RWPE1 (cell line): ENCODE data around the gene SLC7A6OS.

Experiments
- CTCF ChIA-PET: fragments of 350-600 bp; sonication (Branson Sonifier 250); formaldehyde crosslinking; extraction: SDS; loops from one replicate; lab custom pipeline; 2021; lab: Yijun Ruan, JAX
- POLR2A ChIA-PET: fragments of 400-600 bp; formaldehyde crosslinking; extraction: SDS; loops from one replicate; lab custom pipeline; 2020; ENCODE audit warnings: antibody characterized with exemption; ENCODE audit not compliant: low non-redundant PET; lab: Yijun Ruan, JAX
- DNase-seq: peaks from one replicate; pipeline ENCODE4 v3.0.0; 2012; ENCODE audit warnings: low spot score
- H3K27ac ChIP-seq: fragments of 450-650 bp; 2 replicates; pipeline ENCODE4 v1.5.1; 2017
- TF ChIP-seq, protein P1 (sequence below): fragments of 450-650 bp; conservative IDR thresholded peaks from 2 replicates; pipeline ENCODE4 v1.5.1; 2017; ENCODE audit warnings: low read depth, mild to moderate bottlenecking

Gene SLC7A6OS

GRCh38 chr16:68283801-68284598 is 26.7 kb downstream of the SLC7A6OS start:
- TF ChIP-seq, protein P1, sequence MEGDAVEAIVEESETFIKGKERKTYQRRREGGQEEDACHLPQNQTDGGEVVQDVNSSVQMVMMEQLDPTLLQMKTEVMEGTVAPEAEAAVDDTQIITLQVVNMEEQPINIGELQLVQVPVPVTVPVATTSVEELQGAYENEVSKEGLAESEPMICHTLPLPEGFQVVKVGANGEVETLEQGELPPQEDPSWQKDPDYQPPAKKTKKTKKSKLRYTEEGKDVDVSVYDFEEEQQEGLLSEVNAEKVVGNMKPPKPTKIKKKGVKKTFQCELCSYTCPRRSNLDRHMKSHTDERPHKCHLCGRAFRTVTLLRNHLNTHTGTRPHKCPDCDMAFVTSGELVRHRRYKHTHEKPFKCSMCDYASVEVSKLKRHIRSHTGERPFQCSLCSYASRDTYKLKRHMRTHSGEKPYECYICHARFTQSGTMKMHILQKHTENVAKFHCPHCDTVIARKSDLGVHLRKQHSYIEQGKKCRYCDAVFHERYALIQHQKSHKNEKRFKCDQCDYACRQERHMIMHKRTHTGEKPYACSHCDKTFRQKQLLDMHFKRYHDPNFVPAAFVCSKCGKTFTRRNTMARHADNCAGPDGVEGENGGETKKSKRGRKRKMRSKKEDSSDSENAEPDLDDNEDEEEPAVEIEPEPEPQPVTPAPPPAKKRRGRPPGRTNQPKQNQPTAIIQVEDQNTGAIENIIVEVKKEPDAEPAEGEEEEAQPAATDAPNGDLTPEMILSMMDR = no peak
- ChIA-PET CTCF (interaction anchor here (0.6 to 0.7 kb wide), 2 partner anchors 20 to 40 kb away, joined by 4 to 5 read pairs; partner anchors contain the start of gene SLC7A6), POLR2A (no interaction called here)
- no peak for DNase-seq
- no peak overlapping the region for H3K27ac ChIP-seq

GRCh38 chr16:68283346-68283745 is 27.4 kb downstream of the SLC7A6OS start:
- H3K27ac ChIP-seq = no peak overlapping the region
- TF ChIP-seq, protein P1 = no peak
- ChIA-PET CTCF (interaction anchor here (0.7 kb wide), 1 partner anchor 19 kb away, joined by 4 read pairs; the partner anchor contains the start of gene SLC7A6), POLR2A (no interaction called here)
- no peak for DNase-seq

DNA sequence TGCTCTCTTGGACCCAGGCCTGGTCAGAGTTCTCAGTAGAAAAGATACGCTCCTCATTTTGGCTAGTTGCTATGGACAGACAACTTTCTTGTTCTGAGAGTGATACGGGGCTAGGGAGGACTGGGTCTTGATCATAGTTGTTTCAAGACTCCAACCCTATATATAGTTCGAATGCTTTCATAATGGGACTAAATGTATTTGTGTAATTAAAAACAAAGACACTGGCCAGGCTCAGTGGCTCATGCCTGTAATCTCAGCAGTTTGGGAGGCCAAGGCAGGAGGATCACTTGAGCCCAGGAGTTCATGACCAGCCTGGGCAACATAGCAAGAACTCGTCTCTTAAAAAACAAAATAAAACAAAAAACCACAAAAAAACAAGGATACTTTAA is 28.7 kb downstream of the SLC7A6OS start:
- CTCF ChIA-PET = no interaction called here
- TF ChIP-seq, protein P1 = no peak
- no peak overlapping the region; the same call in 1 of the 2 replicates for H3K27ac ChIP-seq
- POLR2A ChIA-PET = no interaction called here
- no peak for DNase-seq

GRCh38 chr16:68281368-68282063 is 29.2 kb downstream of the SLC7A6OS start:
- H3K27ac ChIP-seq = no peak overlapping the region; the same call in 1 of the 2 replicates
- ChIA-PET POLR2A (no interaction called here), CTCF (interaction anchor here (0.6 kb wide), 1 partner anchor 509 kb away, joined by 3 read pairs; no protein-coding TSS in a partner anchor)
- TF ChIP-seq, protein P1 = no peak
- no peak for DNase-seq

- CTCF ChIA-PET = interaction anchor here (0.6 kb wide), 1 partner anchor 427 kb away, joined by 3 read pairs; no protein-coding TSS in a partner anchor
- no peak overlapping the region for H3K27ac ChIP-seq
- DNase-seq = no peak
- TF ChIP-seq, protein P1 = no peak
- POLR2A ChIA-PET = interaction anchor here (1.1 kb wide), 1 partner anchor 31 kb away, joined by 4 read pairs; the partner anchor contains the start of genes PRMT7 and SLC7A6OS
Measured at GRCh38 chr16:68279726-68280558, 30.8 kb downstream of the SLC7A6OS start.

DNA sequence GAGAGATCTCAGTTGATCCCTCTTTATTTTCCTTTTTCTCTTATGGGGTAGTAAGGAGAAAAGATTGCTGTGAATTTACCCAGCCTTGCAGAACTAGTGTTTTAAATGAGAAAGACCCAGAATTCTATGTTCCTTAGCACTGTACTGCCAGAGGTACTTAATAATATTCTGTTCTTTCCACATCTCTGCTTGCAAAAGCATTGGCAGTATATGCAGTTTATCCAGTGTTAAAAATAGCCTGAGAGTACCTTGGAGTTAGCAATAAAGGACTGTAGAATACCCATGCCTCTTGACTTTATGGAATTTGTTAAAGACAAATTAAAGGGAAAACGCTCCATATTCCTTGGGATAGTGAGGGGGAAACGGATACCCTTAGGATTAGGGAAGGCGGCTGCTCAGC is 34.5 kb downstream of the SLC7A6OS start:
- peak overlapping the region; percentile 26; the same call in 1 of the 2 replicates for H3K27ac ChIP-seq
- DNase-seq = no peak
- POLR2A ChIA-PET = no interaction called here
- TF ChIP-seq, protein P1 = no peak
- CTCF ChIA-PET = interaction anchor here (1.0 kb wide), 1 partner anchor 86 kb away, joined by 3 read pairs; no protein-coding TSS in a partner anchor
